ENCODE data around the gene CALHM4.
"Not testable (repeated sequence)": the region's sequence is repeated elsewhere in the genome, so short reads cannot be mapped to it uniquely, and the experiment has no call there.

The CALHM4 gene

DNA sequence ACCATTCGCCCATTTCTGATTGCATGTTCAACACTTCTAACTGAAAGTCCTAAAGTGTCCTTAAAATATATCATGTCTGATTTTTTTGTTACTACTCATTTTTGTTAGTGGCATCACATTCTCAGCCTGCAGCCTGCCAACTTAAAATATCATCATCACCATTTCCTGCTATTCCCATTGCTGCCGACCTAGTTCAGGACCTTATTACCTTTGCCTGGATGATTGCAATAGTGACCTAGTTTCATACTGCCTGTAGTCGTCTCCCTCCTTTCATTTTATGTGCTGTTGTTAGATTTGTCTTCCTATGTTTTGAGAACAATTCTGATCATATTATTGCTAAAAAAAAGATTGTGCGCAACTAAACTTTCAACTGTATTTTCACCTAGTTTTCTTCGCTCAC, 23.9 kb downstream of the CALHM4 start:
- Mint-ChIP-seq H3K4me3 (no peak overlapping the region), H3K27ac (no peak overlapping the region), H3K36me3 (ENCODE audit: low read depth) (peaks cover 83% of the 10 kb centered on the region), H3K9me3 (no peaks in the 10 kb centered on the region), H3K27me3 (no peaks in the 10 kb centered on the region), H3K4me1 (ENCODE audit: low read depth) (peaks cover 58% of the 10 kb centered on the region)
- no peak for DNase-seq

DNA sequence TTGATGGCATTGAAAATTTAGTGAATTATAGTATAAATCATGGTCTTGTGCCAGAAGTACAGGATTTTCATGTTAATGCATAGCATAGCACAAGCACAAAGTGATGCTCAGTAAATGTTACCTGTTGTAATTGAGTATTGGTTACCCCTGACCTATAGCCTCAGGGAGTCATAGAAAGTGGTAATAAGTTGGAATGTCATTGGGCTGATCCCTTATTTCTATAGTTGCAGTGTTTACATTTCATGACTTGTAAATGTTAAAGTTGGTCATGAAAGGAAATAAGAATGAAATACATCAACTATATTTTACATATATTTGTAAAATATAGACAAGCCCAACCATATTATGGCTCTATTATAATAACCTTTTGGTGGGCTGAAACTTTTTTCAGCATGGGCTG, 24.8 kb downstream of the CALHM4 start:
- H3K4me1 Mint-ChIP-seq (ENCODE audit: low read depth) = peaks cover 50% of the 10 kb centered on the region
- H3K9me3 Mint-ChIP-seq = no peaks in the 10 kb centered on the region
- no peak overlapping the region for H3K27ac Mint-ChIP-seq
- H3K4me3 Mint-ChIP-seq = no peak overlapping the region
- H3K27me3 Mint-ChIP-seq = no peaks in the 10 kb centered on the region
- peaks cover 90% of the 10 kb centered on the region for H3K36me3 Mint-ChIP-seq (ENCODE audit: low read depth)
- no peak for DNase-seq

DNA sequence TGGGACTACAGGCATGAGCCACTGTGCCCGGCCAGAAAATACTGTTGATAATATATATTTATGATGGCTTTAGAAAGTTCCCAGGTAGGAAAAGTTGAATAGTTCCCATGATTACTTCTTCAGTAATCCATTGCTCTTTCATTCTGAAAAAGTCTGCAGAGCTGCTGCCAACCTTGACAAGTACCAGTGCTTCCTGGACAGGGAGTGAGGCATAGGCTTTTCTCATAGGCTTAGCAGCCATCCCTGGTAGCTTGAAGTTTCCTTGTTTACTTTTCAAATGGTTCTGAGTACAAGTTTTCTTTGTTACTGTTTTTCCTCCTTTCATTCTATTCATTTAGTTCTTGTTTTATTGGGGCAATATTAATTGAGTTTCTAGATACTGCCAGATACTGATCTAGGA, 25.6 kb downstream of the CALHM4 start:
- Mint-ChIP-seq H3K4me1 (ENCODE audit: low read depth) (peaks cover 42% of the 10 kb centered on the region), H3K9me3 (no peaks in the 10 kb centered on the region), H3K27me3 (no peaks in the 10 kb centered on the region), H3K36me3 (ENCODE audit: low read depth) (peaks cover 90% of the 10 kb centered on the region), H3K4me3 (no peak overlapping the region), H3K27ac (no peak overlapping the region)
- DNase-seq = no peak

DNA sequence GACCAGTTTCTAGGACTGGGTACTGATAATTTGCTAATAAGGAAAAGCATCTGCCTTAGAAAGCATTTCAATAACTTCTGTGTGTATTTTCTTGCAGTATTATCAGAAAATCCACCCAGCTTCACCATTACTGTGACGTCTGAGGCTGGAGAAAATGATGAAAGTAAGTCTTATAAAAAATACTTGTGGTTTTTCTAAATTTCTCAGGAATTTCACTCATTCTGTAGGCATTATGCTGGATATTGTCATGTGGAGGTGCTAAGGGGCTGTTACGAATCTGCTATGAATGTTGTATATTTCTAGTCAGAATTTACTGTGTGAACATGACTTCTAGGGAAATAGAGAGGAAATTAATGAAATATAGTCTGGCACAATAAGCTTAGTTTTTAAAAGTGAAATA, 26.6 kb downstream of the CALHM4 start:
- H3K27me3 Mint-ChIP-seq = no peaks in the 10 kb centered on the region
- DNase-seq = no peak
- no peak overlapping the region for H3K4me3 Mint-ChIP-seq
- H3K9me3 Mint-ChIP-seq = no peaks in the 10 kb centered on the region
- peaks cover 91% of the 10 kb centered on the region for H3K36me3 Mint-ChIP-seq (ENCODE audit: low read depth)
- peaks cover 39% of the 10 kb centered on the region for H3K4me1 Mint-ChIP-seq (ENCODE audit: low read depth)
- H3K27ac Mint-ChIP-seq = no peak overlapping the region

DNA sequence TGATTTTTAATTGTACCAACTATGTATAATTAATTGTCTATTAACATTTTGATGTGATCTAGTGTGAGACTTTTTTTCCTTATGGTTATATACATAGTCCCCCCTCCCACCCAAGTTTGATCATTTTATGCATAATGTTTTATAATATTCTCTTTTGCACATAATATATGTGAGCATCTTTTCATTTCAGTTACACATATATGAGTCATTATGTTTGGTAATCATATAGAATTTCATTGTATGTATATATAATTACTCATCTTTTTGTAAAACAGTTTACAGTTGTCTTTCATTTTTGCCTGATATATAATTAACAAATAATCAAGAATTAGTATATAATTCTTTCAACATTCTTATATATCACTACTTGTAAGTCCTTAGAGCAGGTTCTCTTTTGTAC, 32.7 kb downstream of the CALHM4 start:
- Mint-ChIP-seq H3K27me3 (no peaks in the 10 kb centered on the region), H3K36me3 (ENCODE audit: low read depth) (peaks cover 88% of the 10 kb centered on the region), H3K27ac (no peak overlapping the region), H3K4me3 (no peak overlapping the region), H3K4me1 (ENCODE audit: low read depth) (peaks cover 4% of the 10 kb centered on the region), H3K9me3 (no peaks in the 10 kb centered on the region)
- no peak for DNase-seq

DNA sequence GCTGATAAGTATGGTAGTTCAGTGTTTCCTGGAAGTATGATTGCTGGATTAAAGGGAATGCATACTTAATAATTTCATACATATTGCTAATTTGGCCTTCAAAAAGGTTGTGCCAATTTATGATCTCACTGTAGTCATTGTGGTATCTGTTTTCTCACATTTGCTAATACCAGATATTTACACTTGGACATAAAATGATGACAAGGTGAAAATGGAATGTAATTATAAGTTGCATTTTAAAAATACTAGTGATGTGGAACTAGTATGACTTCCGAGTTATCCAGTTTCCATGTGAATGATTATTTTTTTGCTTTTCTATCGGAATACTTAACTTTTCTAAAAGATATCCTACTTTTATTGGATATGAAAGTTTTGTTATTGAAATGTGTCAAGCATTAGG, 33.2 kb downstream of the CALHM4 start:
- Mint-ChIP-seq H3K4me3 (no peak overlapping the region), H3K9me3 (no peaks in the 10 kb centered on the region), H3K27ac (no peak overlapping the region), H3K36me3 (ENCODE audit: low read depth) (peaks cover 88% of the 10 kb centered on the region), H3K4me1 (ENCODE audit: low read depth) (peaks cover 1% of the 10 kb centered on the region), H3K27me3 (no peaks in the 10 kb centered on the region)
- no peak for DNase-seq

DNA sequence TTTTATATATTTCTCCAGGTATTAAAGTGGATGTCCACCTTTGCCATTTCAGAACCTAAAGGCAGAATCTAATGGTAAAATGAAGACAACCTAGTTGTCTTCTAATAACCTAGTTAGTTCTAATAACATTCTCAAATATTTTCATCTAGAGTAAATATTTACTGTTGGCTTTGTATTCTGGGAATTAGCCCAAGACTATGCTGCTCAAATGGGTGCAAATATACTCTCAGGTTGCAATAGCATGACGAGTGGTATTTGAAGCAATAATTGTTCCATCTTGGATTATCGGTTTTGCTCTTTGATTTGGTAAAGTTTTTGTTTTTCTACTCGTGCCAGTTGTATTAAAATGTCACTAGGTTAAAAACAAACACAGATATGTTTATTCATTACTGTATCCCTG, 41.7 kb downstream of the CALHM4 start:
- no peak overlapping the region for H3K27ac Mint-ChIP-seq
- peaks cover 87% of the 10 kb centered on the region for H3K36me3 Mint-ChIP-seq (ENCODE audit: low read depth)
- DNase-seq = no peak
- no peaks in the 10 kb centered on the region for H3K4me1 Mint-ChIP-seq (ENCODE audit: low read depth)
- H3K27me3 Mint-ChIP-seq = no peaks in the 10 kb centered on the region
- no peaks in the 10 kb centered on the region for H3K9me3 Mint-ChIP-seq
- H3K4me3 Mint-ChIP-seq = no peak overlapping the region

DNA sequence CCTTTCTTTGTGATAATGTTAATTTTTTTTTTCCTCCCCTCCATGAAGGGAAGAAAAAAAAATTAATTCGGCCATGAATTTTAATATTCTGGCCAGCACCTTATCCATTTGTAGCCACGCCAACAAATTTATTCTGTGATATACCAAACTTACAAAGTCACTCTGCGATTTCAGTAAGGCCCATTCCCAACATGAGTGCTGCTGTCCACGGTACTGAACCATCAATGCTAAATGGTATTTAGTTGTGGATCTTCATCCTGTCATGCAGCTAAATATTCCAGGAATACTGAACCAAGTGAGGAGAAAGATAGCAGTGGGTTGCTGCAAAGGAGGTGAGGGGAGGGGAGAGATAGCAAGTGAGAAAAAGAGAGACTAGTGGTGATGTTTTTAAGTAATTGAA, 43.3 kb downstream of the CALHM4 start:
- Mint-ChIP-seq H3K9me3 (no peaks in the 10 kb centered on the region), H3K36me3 (ENCODE audit: low read depth) (peaks cover 84% of the 10 kb centered on the region), H3K4me1 (ENCODE audit: low read depth) (no peaks in the 10 kb centered on the region), H3K27me3 (no peaks in the 10 kb centered on the region), H3K27ac (no peak overlapping the region), H3K4me3 (no peak overlapping the region)
- no peak for DNase-seq

DNA sequence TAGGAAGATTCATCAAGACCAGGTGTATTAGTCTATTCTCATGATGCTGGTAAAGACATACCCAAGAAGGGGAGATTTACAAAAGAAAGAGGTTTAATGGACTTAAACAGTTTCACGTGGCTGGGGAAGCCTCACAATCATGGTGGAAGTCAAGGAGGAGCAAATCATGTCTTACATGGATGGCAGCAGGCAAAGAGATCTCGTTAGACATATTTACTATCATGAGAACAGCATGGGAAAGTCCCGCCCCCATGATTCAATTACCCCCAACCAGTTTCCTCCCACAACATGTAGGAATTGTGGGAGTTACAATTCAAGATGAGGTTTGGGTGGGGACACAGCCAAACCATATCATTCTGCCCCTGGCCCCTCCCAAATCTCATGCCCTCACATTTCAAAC, 50.4 kb downstream of the CALHM4 start:
- H3K9me3 Mint-ChIP-seq = peaks cover 15% of the 10 kb centered on the region
- H3K27ac Mint-ChIP-seq; H3K4me1 Mint-ChIP-seq (ENCODE audit: low read depth); H3K4me3 Mint-ChIP-seq; DNase-seq; H3K27me3 Mint-ChIP-seq: not testable (repeated sequence)
- peaks cover 56% of the 10 kb centered on the region for H3K36me3 Mint-ChIP-seq (ENCODE audit: low read depth)

DNA sequence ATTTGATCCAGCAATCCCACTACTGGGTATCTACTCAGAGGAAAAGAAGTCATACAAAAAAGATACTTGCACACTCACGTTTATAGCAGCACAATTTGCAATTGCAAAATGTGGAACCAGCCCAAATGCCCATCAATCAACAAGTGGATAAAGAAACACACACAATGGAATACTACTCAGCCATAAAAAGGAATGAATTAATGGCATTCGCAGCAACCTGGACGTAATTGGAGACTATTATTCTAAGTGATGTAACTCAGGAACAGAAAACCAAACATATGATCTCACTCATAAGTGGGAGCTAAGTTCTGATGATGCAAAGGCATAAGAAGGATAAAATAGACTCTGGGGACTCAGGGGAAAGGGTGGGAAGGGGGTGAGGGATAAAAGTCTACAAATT, 51.3 kb downstream of the CALHM4 start:
- Mint-ChIP-seq H3K36me3 (ENCODE audit: low read depth) (peaks cover 48% of the 10 kb centered on the region), H3K9me3 (peaks cover 15% of the 10 kb centered on the region)
- H3K27me3 Mint-ChIP-seq; DNase-seq; H3K27ac Mint-ChIP-seq; H3K4me1 Mint-ChIP-seq (ENCODE audit: low read depth); H3K4me3 Mint-ChIP-seq: not testable (repeated sequence)

DNA sequence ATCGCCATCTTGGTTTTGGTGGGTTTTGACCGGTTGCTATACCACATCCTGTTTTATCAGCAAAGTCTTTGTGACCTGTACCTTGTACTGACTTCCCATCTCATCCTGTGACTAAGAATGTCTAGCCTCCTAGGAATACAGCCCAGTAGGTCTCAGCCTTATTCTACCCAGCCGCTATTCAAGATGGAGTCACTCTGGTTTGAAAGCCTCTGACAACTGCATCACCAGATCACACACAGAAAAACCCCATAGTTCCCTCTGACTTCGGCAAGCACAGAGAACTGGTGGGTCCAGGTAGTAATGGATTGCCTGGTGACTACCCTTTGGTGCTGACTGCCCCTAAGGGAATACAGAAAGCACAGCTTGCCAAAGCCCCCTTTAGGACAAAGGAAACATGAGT, 52.4 kb downstream of the CALHM4 start:
- DNase-seq = no peak
- Mint-ChIP-seq H3K27me3 (no peaks in the 10 kb centered on the region), H3K9me3 (peaks cover 15% of the 10 kb centered on the region), H3K36me3 (ENCODE audit: low read depth) (peaks cover 39% of the 10 kb centered on the region), H3K27ac (no peak overlapping the region), H3K4me1 (ENCODE audit: low read depth) (no peaks in the 10 kb centered on the region), H3K4me3 (no peak overlapping the region)
